H4 (cell line): ENCODE data around the gene P2RY11. TPM values are rescaled to one million over a fixed set of nuclear protein-coding genes. Genes with fewer than 3 reads are reported as not detected.

Experiments
- DNase-seq: peaks from one replicate; pipeline ENCODE4 v3.0.0-alpha.2; 2015; ENCODE audit warnings: low spot score
- total RNA-seq: library from RNA; depleted of rRNA; stranded (reverse); fragments of >200 nt; shearing (Covaris generic); gene quantifications from 2 replicates; pipeline ENCODE4 v1.2.3, GENCODE V29; 2014; rRNA removed

P2RY11 gene
- 0.79 and 0.92 TPM in 2 replicates for total RNA-seq

GRCh38 chr19:10111405-10111811, at the start of gene P2RY11:
TSS of gene P2RY11 (plus strand) at chr19:10111693. CDS start at chr19:10111722, 29 bp downstream.
- DNase-seq, result no peak

- no peak for DNase-seq
These were observed 49.7 kb upstream of the P2RY11 start for GRCh38 chr19:10061717-10062310.

GRCh38 chr19:10068205-10068604, 43.3 kb upstream of the P2RY11 start:
- no peak for DNase-seq

DNA sequence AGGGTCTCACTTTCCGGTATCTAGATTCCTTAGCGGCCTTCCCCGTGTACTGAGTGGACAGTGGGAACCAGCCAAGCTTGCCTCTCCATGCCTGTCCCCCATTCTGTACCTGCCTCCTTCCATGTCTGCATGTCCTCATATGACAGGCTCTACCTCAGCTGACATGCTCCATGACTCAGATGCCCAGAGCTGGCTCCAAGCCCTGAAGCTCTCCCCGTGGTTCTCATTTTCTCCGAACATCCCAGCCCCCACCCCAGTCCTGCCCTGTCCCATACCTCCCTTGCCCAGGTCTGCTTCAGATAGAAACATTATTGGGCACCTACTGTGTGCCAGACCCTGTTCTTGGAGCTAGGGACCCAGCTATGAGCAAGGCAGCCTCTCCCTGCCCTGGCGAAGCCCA, 42.4 kb upstream of the P2RY11 start:
- DNase-seq, result no peak

DNA sequence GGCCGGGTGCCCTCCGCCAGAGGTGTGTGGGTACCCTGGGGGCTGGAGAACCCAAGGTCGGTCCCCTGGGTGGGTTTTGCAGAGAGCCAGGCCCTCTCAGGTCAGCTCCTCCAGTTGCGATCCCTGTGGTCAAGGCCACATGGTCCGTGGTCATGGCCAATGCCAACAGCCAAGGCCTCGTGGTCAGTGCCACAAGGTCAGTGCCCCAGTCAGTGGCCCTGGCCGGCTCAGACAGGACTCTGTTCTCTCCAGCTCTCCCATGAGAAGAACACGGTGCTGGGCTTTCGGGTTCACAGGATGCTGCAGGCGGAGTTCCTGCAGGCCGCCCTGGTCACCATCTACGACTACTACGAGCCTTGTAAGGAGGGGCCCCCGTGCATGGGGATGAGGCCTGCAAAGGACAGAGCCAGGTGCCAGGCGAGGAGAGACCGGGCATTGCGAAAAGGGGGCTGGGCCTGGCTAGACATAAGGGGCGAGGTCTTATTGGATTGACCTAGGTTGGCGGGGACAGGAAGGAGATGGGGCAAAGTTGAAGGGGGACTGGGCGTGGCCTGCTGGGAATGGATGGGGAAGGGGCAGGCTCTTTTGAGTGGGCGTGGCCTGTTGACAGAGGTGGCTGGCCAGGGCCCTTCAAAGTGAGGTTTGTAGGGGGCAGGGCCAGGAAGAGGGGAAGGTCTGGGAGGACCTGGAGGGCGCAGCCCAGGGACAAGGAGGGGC, 40.6 kb upstream of the P2RY11 start:
- no peak for DNase-seq

- DNase-seq, result no peak
These were observed 37.3 kb upstream of the P2RY11 start for GRCh38 chr19:10074153-10074552.

- no peak for DNase-seq
These were observed 35.0 kb upstream of the P2RY11 start for GRCh38 chr19:10076535-10076934.

DNA sequence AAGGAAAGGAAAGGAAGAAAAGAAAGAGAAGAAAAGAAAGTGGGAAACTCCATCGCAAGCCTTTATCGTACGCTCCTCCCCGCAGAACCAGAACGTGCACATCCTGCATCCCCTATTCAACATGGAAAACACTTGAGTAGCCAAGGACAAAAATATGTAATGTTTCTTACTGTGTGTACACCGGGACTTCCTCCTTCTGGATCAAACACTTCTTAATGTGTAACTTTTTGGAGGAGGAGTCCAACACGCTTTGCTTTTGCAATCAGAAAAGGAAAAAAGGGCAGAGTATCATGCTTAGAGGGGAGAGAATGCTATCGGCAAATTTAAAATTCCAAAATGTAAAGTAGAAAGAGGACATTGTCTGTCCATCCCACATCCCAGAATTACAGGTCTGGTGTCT, 33.2 kb upstream of the P2RY11 start:
- no peak for DNase-seq

DNA sequence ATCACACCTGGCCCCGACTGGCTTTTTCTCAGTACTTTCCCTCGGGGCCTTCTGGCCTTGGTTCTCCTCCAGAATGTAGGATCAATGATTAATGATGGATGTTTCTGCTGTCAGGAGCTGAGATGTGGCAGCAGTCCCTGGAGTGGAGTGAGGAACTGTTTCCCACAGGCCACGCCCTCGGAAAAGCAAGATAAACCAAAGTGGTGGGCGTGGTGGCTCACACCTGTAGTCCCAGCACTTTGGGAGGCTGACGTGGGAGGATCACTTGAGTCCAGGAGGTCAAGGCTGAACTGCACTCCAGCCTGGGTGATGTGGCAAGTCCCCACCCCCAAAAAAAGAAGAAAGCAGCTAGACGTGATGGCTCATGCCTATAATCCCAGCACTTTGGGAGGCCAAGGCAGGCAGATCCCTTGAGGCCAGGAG, 32.5 kb upstream of the P2RY11 start:
- DNase-seq, result no peak

- no peak for DNase-seq
These were observed 27.6 kb upstream of the P2RY11 start for GRCh38 chr19:10083911-10084310.

DNA sequence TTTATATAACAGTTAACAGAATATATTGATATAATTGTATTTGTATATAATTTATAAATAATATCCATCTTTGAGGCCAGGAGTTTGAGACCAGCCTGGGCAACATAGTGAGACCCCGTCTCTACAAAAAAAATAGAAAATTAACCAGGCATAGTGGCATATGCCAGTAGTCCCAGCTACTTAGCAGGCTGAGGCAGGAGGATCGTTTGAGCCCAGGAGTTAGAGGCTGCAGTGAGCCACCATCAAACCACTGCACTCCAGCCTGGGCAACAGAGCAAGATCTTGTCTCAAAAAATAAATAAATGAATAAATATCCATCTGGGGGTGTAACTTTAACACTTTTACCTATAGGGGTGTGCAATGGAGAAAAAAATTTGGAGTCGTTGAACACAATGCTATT, 26.7 kb upstream of the P2RY11 start:
- no peak for DNase-seq

- DNase-seq, result peak; percentile 49
These were observed 25.6 kb upstream of the P2RY11 start, which contains the start of gene SHFL for GRCh38 chr19:10085641-10086590. TSS of gene SHFL (plus strand) at chr19:10086317. CDS start at chr19:10086428, 111 bp downstream.

GRCh38 chr19:10086591-10087192, 24.8 kb upstream of the P2RY11 start:
- DNase-seq, result no peak

DNA sequence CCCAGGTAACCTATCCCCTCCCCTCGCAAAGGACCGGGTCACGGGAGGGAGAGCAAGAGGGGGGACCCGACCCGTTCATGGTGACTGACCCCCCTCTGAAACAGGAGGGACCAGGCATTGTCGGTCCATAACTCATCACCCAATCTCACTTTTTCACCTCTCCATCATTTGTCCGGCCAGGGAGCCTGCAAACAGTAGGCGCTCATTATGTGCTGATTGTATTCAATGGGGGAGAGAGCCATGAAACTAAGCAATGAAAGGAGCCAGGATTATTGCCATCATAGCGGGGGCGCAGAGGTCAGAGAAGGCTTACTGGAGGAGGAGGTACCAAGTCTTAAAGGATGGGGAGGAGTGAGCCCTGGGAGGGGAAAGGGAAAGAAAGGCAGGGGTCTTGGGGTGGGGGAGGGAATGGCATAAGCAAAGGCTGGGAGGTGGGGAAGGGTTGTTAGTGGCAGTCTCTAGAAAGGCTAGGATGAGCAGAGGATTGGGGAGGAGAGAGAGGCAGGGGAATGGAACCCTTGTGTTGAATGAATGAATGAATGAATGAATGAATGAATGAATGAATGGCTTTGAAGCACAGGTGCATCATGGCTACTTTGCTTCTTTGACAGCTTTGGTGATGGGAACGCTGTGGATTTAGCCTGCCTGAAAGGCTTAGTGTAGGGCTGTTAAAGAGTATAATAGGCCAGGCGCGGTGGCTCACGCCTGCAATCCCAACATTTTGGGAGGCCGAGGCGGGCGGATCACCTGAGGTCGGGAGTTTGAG, 24.0 kb upstream of the P2RY11 start:
- DNase-seq, result no peak

DNA sequence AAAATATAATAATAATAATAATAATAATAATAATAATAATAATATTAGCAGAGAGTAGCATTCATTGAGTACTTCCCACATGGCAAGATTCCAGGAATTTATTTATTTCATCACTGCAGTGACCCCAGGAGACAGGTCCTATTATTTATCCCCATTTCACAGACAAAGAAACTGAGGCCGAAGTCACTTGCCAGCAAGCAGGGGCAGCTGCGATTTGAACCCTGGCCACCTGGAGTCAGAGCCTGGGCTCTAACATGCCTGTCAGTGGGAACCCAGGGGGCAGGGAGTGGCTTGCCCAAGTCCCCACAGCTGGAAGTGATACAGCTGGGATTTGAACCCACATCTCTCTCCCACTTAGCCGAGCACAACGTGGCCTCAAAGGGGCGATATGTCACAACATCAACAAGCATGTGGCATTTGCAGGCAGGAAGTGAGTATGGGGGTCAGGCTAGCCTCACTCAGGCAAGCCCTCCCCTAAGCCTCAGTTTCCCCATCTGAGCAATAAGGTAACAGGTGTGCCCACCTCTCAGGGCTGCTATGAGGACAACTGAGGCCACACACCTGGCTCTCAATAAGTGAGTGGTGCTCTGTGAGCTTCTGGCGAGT, 22.4 kb upstream of the P2RY11 start:
- DNase-seq, result no peak

- DNase-seq, result no peak
These were observed 21.6 kb upstream of the P2RY11 start for GRCh38 chr19:10089801-10090375.

DNA sequence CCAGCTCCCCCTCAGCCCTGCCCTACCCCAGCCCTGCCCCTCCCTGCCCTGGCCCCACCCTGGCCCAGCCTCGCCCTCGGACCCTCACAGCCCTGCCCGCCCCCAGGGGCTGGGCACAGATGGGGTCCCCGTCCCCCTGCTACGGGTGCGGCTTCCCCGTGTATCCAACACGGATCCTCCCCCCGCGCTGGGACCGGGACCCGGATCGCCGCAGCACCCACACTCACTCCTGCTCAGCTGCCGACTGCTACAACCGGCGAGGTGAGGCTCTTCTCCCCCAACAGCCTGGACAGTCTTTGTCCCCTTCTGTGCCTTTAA, 20.2 kb upstream of the P2RY11 start:
- DNase-seq, result no peak

DNA sequence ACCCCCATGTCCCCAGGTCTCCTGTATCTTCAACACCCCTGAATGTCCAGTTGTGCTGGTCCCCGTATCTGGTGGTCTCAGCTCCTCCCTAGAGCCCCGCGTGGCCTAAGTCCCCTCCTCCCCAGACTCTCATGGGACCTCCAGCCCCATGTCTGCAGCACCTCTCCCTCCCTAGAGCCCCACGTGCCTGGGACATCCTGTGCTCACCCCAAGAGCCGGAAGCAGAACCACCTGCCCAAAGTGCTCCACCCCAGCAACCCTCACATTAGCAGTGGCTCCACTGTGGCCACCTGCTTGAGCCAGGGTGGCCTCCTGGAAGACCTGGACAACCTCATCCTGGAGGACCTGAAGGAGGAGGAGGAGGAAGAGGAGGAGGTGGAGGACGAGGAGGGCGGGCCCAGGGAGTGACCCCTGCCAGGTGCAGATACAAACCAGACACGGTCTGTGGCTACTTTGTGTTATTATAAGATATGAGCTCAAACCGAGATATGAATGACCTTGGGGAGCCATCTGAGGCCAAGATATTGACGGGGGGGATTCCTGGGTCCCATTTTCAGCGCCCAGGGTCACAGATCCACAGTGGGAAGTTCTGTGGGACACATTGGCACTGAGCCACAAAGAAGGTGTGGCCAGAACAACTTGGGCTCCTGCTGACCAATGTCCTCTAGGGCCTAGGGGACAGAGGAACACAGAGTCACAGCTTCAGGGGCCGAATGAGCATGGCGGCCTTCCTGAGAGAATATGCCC, 19.4 kb upstream of the P2RY11 start:
- no peak for DNase-seq

GRCh38 chr19:10092648-10093294, 18.7 kb upstream of the P2RY11 start:
- no peak for DNase-seq
